ACHN (cell line): Measurements from ENCODE around the gene C4orf51.

Experiments
- DNase-seq: peaks from one replicate; pipeline ENCODE4 v3.0.0-alpha.2; 2015
- in situ Hi-C: cut with HindIII; loops from 2 replicates; pipeline ENCODE4 v1.10.0; 2017; ENCODE audit warnings: low sequenced_read_pairs, low pct_ligation_motif_present, low pct_unique_long_range_greater_than_20kb

Gene C4orf51

GRCh38 chr4:145698507-145698906 lies 18.6 kb downstream of the C4orf51 start:
- no peak for DNase-seq
- in situ Hi-C loops = no loop called here

DNA sequence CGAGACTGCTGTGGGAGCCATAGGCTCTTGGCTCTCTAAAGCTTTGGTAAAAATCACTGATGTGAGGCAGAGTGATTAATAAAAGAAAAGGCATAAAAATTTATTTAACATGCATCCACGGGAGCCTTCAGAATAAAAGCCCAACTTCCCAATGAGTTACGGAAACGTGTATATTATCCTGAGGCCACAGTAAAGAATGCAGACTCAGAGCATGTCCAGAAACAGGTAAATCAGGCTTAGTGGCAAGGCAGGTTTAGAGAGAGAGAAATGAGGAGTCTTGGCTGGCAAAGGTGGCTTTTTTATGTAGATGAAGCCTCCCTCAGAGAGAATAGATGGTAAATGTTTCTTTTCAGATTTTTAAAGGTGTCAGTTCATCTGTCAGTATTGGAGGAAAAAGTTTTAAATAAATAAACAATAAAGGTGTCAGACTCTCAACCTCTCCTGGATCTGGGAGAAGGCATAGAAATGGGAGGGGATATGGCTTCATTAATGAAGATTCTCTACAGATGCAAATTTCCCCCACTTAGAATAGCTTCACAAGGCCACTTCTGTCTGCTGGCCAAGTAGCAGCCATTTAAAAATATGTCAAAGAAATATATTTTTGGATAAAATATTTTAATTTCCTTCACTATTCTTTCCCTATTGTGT lies 24.0 kb downstream of the C4orf51 start:
- in situ Hi-C loops = no loop called here
- DNase-seq = no peak

DNA sequence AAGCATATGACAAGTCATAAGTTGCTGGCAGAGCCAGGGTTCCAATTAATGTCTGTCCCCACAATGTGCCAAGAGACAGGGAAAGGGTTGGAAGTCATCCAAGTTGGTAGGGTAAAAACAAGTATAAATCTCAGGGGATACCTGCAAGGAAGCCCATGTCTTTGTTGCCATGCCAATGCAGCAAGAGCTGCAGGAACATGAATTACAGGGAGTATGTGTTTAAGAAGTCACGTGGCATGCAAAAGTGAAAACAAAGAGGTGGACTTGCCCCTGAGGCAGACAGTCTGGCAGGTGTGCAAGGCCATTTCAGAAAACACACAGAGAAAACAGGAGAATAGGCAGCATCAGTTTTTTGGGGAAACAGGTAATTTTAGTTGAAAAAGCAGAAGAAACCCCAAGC lies 29.4 kb downstream of the C4orf51 start:
- in situ Hi-C loops = no loop called here
- DNase-seq = no peak

DNA sequence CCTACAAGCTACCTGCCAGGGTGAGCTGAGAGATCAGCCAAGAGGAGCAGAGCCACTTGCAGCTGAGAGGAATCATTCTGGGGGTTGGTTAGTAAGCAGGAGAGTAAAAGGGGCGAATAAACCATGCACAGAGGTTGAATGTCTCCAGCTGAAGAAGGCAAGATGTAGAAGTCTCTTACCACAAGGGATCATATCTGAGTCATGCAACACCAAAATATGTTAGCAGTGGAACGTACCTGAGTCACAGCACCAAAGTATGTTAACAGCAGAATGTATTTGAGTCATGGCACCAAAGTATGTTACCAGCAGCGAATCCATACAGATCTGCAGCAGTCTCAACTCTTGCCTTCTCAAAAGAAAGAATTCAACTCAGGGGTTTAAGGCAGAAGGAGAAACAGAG lies 29.9 kb downstream of the C4orf51 start:
- in situ Hi-C loops = no loop called here
- DNase-seq = peak; percentile 69

DNA sequence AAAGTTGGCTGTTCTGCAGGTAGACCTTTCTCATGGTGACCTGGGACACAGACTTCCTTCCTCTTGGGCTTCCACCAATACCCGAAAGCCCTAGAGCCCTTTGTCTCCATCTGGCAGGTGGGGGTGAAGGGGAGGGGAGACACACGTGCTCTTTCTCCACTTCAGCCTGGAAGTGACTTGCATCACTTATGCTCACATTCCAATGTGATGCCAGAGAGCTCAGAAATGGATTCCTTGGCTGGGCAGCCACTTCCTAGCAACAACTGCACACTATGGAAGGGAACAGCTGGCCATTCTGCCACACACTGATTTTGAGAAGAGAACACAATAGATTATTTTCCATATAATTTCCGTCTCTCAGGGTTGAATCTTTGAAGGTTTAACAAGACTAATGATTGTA lies 36.3 kb downstream of the C4orf51 start:
- in situ Hi-C loops = no loop called here
- no peak for DNase-seq

GRCh38 chr4:145716661-145717200 lies 36.8 kb downstream of the C4orf51 start:
- no peak for DNase-seq
- in situ Hi-C loops = no loop called here

- in situ Hi-C loops = no loop called here
- no peak for DNase-seq
Observed at GRCh38 chr4:145719752-145720624, 40.0 kb downstream of the C4orf51 start.

DNA sequence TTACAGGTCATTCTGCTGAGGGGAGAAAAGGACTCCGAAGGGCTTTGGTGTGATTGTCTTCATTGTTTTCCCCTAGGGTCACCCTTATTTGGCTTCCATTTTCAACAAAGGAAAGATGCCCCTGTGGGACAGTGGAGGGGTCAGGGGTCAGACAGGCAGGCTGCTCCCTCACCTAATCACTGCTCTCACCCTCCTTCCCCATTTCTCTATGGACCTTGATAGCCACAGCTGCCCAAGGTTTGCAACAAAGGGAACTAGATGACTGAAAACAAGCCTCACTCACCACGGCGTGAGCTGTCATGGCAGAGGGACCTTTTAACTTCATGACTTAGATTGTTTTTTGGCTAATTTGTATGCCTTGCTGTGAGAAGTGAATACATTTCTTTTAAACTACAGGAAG lies 40.7 kb downstream of the C4orf51 start:
- in situ Hi-C loops = no loop called here
- no peak for DNase-seq

- in situ Hi-C loops = no loop called here
- no peak for DNase-seq
Observed at GRCh38 chr4:145722561-145722960, 42.6 kb downstream of the C4orf51 start.

DNA sequence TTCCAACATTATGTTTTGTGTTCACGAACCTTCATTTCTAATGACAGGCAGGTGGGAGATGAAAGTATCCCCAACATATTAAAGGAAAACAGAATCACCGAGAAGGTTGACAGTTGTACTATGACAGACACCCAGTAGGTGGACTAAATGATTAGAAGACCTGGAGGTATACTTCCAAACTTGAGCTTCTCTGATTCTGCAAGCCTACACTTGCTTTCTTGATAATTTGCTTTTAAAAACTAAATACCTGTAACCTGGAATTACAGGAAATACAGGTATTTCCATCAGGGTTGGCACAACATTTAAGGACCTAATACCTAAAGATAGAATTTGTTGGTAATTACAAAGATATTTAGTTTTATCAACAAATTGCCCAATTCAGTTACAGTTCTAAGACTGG lies 43.4 kb downstream of the C4orf51 start:
- in situ Hi-C loops = no loop called here

GRCh38 chr4:145730026-145730425 lies 50.1 kb downstream of the C4orf51 start:
- in situ Hi-C loops = no loop called here
- DNase-seq = no peak

More for the DNA sequence above, 43.4 kb downstream of the C4orf51 start:
- DNase-seq = no peak

- peak; percentile 85 for DNase-seq
Observed at GRCh38 chr4:145731028-145731427, 51.1 kb downstream of the C4orf51 start.

GRCh38 chr4:145732001-145732815 lies 52.3 kb downstream of the C4orf51 start:
- in situ Hi-C loops = no loop called here
- DNase-seq = peak; percentile 48

More at GRCh38 chr4:145731028-145731427, 51.1 kb downstream of the C4orf51 start:
- in situ Hi-C loops = no loop called here

DNA sequence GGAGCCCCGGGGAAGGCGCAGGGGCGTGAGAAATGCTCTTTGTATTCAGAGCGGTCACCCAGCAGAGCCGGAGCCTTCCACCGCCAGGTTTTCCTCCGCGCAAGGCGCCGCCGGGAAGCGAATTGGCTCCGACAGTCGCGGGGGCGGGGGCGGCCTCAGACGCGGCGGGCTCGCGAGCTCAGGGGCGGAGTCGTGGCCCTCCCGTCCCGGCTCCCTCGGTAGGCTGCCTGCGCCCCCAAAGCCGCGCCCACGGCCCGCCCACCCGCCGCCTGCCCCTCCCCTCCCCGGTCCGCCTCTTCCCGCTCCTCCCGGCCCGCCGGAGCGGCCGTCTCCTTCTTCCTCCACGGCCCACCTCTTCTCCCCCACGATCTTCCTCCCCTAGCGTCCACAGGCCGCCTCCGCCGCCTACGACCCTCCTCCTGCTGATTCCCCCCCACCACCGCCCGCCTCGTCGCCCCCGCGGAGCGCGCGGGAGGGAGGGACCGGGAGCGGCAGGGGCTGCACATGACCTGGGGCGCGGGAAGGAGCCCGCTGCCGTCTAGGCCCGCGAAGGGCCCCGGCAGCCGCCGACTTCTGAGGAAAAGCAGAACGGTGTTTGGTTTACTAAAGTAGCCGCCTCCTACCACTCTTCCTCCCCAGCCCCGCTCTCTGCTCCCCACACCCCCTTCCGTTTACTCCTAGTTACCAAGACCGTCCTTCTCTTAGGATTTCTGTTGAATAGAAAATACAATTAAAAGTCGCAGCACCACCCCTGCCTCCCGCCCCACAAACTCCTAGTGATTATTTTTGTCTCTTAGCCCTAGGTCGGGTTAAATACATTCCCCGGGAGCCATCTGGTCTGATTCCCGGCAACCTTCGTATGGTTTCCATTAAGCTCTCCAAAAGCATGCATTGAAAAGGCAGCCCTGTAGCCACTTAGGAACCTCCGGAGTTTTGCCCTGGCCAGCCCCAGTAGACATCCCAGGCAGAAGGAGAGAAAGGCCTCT lies 53.2 kb downstream of the C4orf51 start:
- in situ Hi-C loops = no loop called here
- peak; percentile 89 for DNase-seq

DNA sequence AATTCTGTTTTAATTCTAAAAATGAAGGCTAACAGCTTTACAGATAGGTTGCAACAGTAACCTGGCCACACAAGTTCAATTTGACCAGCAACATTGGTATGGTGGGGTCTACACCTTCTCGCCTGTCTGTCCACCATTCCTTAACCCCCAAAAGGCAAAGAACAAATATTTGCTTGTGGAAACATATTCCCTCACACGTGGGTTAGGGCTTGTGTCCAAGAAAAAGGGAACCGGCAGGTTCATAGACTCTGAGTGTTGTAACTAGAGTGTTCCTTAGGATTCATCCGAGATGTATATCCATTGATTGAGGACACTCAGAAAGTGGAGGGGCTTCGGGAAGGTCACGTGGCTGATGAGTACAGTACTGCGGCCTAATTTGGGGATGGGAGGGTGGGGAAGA lies 54.1 kb downstream of the C4orf51 start:
- DNase-seq = peak; percentile 26
- in situ Hi-C loops = no loop called here

DNA sequence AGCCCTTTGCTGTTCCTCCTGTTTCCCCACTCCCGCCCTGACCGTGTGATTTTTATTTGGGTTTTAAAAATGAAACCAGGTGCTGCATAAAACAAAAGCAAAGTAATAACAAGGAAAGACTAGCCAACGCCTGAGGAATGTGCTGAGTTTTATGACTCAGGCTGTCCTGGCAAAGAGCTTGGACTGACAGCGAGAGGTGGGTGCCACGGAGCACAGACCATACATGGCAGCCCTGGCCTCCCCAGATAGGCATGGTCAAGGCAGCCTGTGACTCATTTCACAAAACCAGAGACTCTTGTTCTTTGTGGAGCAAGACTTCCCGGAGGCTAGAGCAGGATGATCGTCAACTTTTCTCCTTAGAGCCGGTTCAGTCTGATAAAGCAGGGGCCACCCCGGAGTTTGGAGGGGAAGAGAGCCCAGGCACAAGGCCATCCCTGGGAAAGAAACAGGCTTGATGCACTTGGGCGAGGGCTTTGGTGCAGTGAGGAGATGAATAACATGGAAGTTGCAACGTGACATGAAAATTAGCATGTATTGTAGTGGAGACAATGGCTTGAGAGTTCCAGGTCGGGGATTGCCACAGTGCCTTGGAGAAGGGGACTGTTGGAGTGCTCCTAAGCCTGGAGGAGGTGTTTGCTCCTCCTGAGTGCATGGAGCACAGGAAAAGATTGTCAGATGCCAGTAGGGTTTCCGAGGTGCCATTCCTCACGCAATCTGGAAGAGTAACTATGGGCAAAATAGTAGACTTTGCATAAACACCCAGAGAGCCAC lies 54.8 kb downstream of the C4orf51 start:
- in situ Hi-C loops = no loop called here
- DNase-seq = peak; percentile 91

- peak; percentile 95 for DNase-seq
- in situ Hi-C loops = no loop called here
Observed at GRCh38 chr4:145735347-145735675, 55.4 kb downstream of the C4orf51 start.
